ENCODE data around the gene GBGT1. TPM values are rescaled to one million over a fixed set of nuclear protein-coding genes. Genes with fewer than 3 reads are reported as not detected.

GBGT1 gene
- total RNA-seq (2022; extraction: Qiagen RNA extraction; ENCODE audit: low read depth): 1.6 to 3.0 TPM (median 2.8 TPM) in 5 replicates

GRCh38 chr9:133163504-133164172 lies at the start of gene GBGT1:
GBGT1 (minus strand) TSS chr9:133163914; CDS start chr9:133162412, 1,502 bp downstream.

GRCh38 chr9:133208880-133209300 lies 45.2 kb upstream of the GBGT1 start, which contains the start of gene OBP2B:
OBP2B (minus strand) TSS chr9:133209250; CDS start chr9:133209199, 51 bp downstream.

GRCh38 chr9:133121198-133121914 lies 42.4 kb downstream of the GBGT1 start, which contains the start of gene RALGDS:
RALGDS (minus strand) TSS chr9:133121240; CDS start chr9:133121154, 86 bp downstream.

Other genes starting within 250 kb of the GBGT1 start
- 16.0 to 20.9 TPM (median 16.2 TPM) in 5 replicates for gene TSC1, start 219.3 kb downstream of the GBGT1 start, total RNA-seq (2022; extraction: Qiagen RNA extraction; ENCODE audit: low read depth)
- 0.07 TPM in 1 of 5 replicates, not detected in the others for gene GFI1B, start 185.2 kb downstream of the GBGT1 start, total RNA-seq (2022; extraction: Qiagen RNA extraction; ENCODE audit: low read depth)
- gene GTF3C5, start 132.9 kb downstream of the GBGT1 start, total RNA-seq (2022; extraction: Qiagen RNA extraction; ENCODE audit: low read depth): 61.6 to 72.0 TPM (median 70.8 TPM) in 5 replicates
- 0.26 to 0.86 TPM (median 0.66 TPM) in 5 replicates for gene CEL, start 101.9 kb downstream of the GBGT1 start, total RNA-seq (2022; extraction: Qiagen RNA extraction; ENCODE audit: low read depth)
- 21.0 to 27.1 TPM (median 24.4 TPM) in 5 replicates for gene RALGDS, start 42.7 kb downstream of the GBGT1 start, total RNA-seq (2022; extraction: Qiagen RNA extraction; ENCODE audit: low read depth)
- not detected in 5 replicates for gene OBP2B, start 45.3 kb upstream of the GBGT1 start, total RNA-seq (2022; extraction: Qiagen RNA extraction; ENCODE audit: low read depth)
- gene ABO, start 111.3 kb upstream of the GBGT1 start, total RNA-seq (2022; extraction: Qiagen RNA extraction; ENCODE audit: low read depth): not detected in 5 replicates
- gene SURF6, start 172.3 kb upstream of the GBGT1 start, total RNA-seq (2022; extraction: Qiagen RNA extraction; ENCODE audit: low read depth): 24.0 to 32.5 TPM (median 27.3 TPM) in 5 replicates
- gene MED22, start 184.2 kb upstream of the GBGT1 start, total RNA-seq (2022; extraction: Qiagen RNA extraction; ENCODE audit: low read depth): 23.9 to 31.9 TPM (median 29.7 TPM) in 5 replicates
- gene RPL7A, start 184.3 kb upstream of the GBGT1 start, total RNA-seq (2022; extraction: Qiagen RNA extraction; ENCODE audit: low read depth): 3,321 to 3,607 TPM (median 3,503 TPM) in 5 replicates
- 30.5 to 49.9 TPM (median 44.1 TPM) in 5 replicates for gene SURF1, start 192.6 kb upstream of the GBGT1 start, total RNA-seq (2022; extraction: Qiagen RNA extraction; ENCODE audit: low read depth)
- 39.2 to 55.8 TPM (median 47.0 TPM) in 5 replicates for gene SURF2, start 192.6 kb upstream of the GBGT1 start, total RNA-seq (2022; extraction: Qiagen RNA extraction; ENCODE audit: low read depth)
- 179 to 209 TPM (median 208 TPM) in 5 replicates for gene SURF4, start 212.1 kb upstream of the GBGT1 start, total RNA-seq (2022; extraction: Qiagen RNA extraction; ENCODE audit: low read depth)
- 0.23 to 1.4 TPM (median 0.81 TPM) in 5 replicates for gene STKLD1, start 212.5 kb upstream of the GBGT1 start, total RNA-seq (2022; extraction: Qiagen RNA extraction; ENCODE audit: low read depth)